ENCODE measurements around the gene NPAS3.

DNA sequence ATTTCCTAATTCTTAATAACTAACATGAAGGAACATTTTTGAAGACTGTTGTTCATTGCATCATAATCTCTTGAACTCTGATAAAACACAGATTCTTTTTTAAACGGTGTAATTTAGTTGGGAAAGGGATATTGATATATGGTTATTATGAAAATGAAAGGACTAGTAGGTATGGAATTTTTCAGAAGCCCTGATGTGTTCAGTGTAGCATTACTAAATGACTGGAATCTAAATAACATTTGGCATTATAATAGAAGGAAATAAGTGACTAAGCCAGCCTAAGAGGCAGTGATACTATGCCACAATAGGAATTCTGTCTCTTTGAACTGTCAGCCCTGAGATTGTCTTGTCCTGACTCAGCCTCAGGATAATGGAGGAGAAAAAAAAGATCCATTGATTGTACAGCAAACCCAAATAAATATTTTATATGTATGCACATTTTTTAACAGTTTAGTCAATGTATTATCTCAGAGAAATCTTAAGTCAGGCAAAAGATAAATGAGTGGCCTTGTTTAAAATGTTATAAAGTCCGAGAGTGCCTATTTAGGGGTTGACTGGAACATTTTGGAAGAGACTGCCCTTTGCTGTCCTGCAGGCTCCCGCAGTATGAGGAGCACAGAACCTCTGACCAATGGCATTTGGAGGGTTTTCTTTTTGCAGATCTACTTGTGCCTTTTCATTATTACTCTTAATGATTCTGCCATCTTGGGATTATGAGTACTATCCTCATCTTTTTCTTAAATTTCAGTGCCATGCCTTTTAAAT is 741.0 kb downstream of the NPAS3 start:
- TF ChIP-seq, protein P1, sequence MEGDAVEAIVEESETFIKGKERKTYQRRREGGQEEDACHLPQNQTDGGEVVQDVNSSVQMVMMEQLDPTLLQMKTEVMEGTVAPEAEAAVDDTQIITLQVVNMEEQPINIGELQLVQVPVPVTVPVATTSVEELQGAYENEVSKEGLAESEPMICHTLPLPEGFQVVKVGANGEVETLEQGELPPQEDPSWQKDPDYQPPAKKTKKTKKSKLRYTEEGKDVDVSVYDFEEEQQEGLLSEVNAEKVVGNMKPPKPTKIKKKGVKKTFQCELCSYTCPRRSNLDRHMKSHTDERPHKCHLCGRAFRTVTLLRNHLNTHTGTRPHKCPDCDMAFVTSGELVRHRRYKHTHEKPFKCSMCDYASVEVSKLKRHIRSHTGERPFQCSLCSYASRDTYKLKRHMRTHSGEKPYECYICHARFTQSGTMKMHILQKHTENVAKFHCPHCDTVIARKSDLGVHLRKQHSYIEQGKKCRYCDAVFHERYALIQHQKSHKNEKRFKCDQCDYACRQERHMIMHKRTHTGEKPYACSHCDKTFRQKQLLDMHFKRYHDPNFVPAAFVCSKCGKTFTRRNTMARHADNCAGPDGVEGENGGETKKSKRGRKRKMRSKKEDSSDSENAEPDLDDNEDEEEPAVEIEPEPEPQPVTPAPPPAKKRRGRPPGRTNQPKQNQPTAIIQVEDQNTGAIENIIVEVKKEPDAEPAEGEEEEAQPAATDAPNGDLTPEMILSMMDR (IDR thresholded peaks at IDR 0.05): no peak
- TF ChIP-seq POLR2A (IDR thresholded peaks at IDR 0.05): no peak
